Measurements from ENCODE around the gene GAS6.

DNA sequence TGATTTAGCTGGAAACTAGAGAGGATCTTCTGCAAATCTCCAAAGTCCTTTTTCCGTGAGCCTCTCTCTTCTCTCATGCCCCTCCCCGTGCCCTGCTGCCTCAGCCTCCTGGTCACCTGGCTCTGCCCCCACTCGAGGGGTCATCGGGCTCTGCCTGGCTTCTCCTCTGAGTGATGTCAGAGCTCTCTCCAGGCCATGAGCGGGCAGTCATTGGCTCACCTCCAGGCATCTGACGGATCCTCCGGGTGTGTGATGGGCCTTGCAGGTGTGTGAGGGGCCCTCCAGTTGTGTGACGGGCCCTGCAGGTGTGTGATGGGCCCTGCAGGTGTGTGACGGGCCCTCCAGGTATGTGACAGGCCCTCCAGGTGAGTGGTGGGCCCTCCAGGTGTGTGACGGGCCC, 10.3 kb upstream of the GAS6 start:
- TF ChIP-seq, protein P1, sequence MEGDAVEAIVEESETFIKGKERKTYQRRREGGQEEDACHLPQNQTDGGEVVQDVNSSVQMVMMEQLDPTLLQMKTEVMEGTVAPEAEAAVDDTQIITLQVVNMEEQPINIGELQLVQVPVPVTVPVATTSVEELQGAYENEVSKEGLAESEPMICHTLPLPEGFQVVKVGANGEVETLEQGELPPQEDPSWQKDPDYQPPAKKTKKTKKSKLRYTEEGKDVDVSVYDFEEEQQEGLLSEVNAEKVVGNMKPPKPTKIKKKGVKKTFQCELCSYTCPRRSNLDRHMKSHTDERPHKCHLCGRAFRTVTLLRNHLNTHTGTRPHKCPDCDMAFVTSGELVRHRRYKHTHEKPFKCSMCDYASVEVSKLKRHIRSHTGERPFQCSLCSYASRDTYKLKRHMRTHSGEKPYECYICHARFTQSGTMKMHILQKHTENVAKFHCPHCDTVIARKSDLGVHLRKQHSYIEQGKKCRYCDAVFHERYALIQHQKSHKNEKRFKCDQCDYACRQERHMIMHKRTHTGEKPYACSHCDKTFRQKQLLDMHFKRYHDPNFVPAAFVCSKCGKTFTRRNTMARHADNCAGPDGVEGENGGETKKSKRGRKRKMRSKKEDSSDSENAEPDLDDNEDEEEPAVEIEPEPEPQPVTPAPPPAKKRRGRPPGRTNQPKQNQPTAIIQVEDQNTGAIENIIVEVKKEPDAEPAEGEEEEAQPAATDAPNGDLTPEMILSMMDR (conservative IDR thresholded peaks at IDR 0.05 in 1 of 2, IDR thresholded peaks at IDR 0.05 in 1 of 2; ENCODE audit: extremely low read depth in 1 of 2, insufficient read depth in 1 of 2, low read depth in 1 of 2, low read length in 2 of 2): no peak
- no peak for TF ChIP-seq EZH2 (IDR thresholded peaks at IDR 0.05; ENCODE audit: borderline replicate concordance, low read length)

All from mammary epithelial cell (primary cell).